Heart left ventricle (tissue), 16 donors: ENCODE results near the gene SF3B4. TPM values are rescaled to one million over a fixed set of nuclear protein-coding genes. Genes with fewer than 3 reads are reported as not detected.

Experiments
- ATAC-seq, 4 donors: fragments of 200-7000 bp; cut with Tn5 transposase; one replicate each; pipeline ENCODE4 v1.9.1; 2020 to 2022; ENCODE audit warnings: moderate library complexity in 4 of 4, mild to moderate bottlenecking in 3 of 4, moderate number of reproducible peaks in 1 of 4
- DNase-seq, 5 donors: peaks; one replicate each; pipeline ENCODE4 v3.0.0-alpha.2; 2020
- H3K27ac ChIP-seq, 12 donors: fragments of 200-600 bp; sonication (generic) in 4 of 12; one replicate each; pipeline versions ENCODE4 v1.5.0 to v1.8.0; 2016 to 2022; ENCODE audit warnings: mild to moderate bottlenecking in 2 of 12
- H3K27me3 ChIP-seq, 9 donors: fragments of 200-600 bp; sonication (generic) in 2 of 9; one replicate each; pipeline versions ENCODE4 v1.5.1 to v1.8.0; 2016 to 2022; ENCODE audit warnings: mild to moderate bottlenecking in 3 of 9
- H3K36me3 ChIP-seq, 9 donors: fragments of 200-600 bp; sonication (generic) in 2 of 9; one replicate each; pipeline versions ENCODE4 v1.5.0 to v1.8.0; 2018 to 2022; ENCODE audit warnings: mild to moderate bottlenecking in 2 of 9
- H3K4me1 ChIP-seq, 12 donors: fragments of 200-600 bp; sonication (generic) in 4 of 12; one replicate each; pipeline versions ENCODE4 v1.5.0 to v1.8.0; 2016 to 2022; ENCODE audit warnings: mild to moderate bottlenecking in 3 of 12
- H3K4me3 ChIP-seq, 12 donors: fragments of 200-600 bp; sonication (generic) in 4 of 12; one replicate each; pipeline versions ENCODE4 v1.5.0 to v1.8.0; 2017 to 2022; ENCODE audit warnings: mild to moderate bottlenecking in 9 of 12, moderate library complexity in 4 of 12
- H3K9me3 ChIP-seq, 12 donors: fragments of 200-600 bp; sonication (generic) in 4 of 12; one replicate each; pipeline versions ENCODE4 v1.5.0 to v1.8.0; 2016 to 2022; ENCODE audit warnings: mild to moderate bottlenecking in 1 of 12
- CTCF ChIP-seq, 12 donors: fragments of 200-600 bp; sonication (generic) in 4 of 12; IDR thresholded peaks; one replicate each; pipeline versions ENCODE4 v1.5.0 to v1.8.0; 2018 to 2022; ENCODE audit warnings: antibody characterized with exemption in 12 of 12, mild to moderate bottlenecking in 5 of 12
- POLR2A ChIP-seq, 2 donors: fragments of 450-650 bp; IDR thresholded peaks; one replicate each; pipeline ENCODE4 v1.6.1; 2017; ENCODE audit warnings: antibody characterized with exemption in 2 of 2, mild to moderate bottlenecking in 2 of 2, moderate library complexity in 2 of 2
- WGBS, 4 donors: extraction: QIAGEN DNeasy Blood & Tissue Kit in 2 of 4; methylation state at CpG; one replicate each; pipeline versions ENCODE4 v1.1.5 to v1.1.7; 2013 to 2018; 5-methylcytosine and 5-hydroxymethylcytosine counted together
- intact Hi-C, 10 donors: fragments of 100-400 bp; cut with DNase I; formaldehyde crosslinking; loops; one replicate each; pipeline versions ENCODE4 v1.11.1 to v1.14.2; 2022
- polyA plus RNA-seq, 2 donors: library from polyadenylated mRNA; stranded (reverse); fragments of 200-250 nt; gene quantifications; one replicate each; pipeline ENCODE4 v1.2.3, GENCODE V29; 2013
- total RNA-seq, 9 donors: library from RNA; depleted of rRNA in 2 of 9; stranded (reverse); fragments of >200 nt in 2 of 9; fragmentation: NEBNext Ultra II Directional in 3 of 9; extraction: Animal tissue kit (Norgen Biotek cat#: 25700) in 3 of 9; gene quantifications; one replicate each; pipeline versions ENCODE4 v1.1.0 to v1.2.4, GENCODE V29; 2016 to 2023
- donor health status: ischemic (EF 13 %, LVEDD 7.1; RV severe dilation, severe dysfunction).
- donor health status: healthy with polysubstance abuse.
- donor health status: DM: no; HTN: yes; CAD: no.
- donor health status: DM: no; HTN: no; CAD: no.
- donor health status: ischemic (EF 25% LVEDD 6.9; RV normal size, moderate dysfunction).
- donor health status: ischemic (EF 25% LVEDD 5.7; RV mildly dilated, moderate dysfunction).
- donor health status: healthy.
- donor health status: DM: yes; HTN: yes; CAD: no.
- donor health status: ischemic (EF 35%, LVEDD 5.7; RV mildly dilated, moderate dysfunction).
- donor health status: nonischemic (EF 11% LVEDD 7.7; RV severe dilation, severe dysfunction).
- donor health status: DM: yes; HTN: yes; CAD: no.
- donor health status: PGD.
- donor health status: ischemic (EF 29% LVEDD 5.4; RV normal size, mild dysfunction).
- donor health status: nonischemic (EF 23%, LVEDD 6.1; RV moderate dilation, normal function).

The SF3B4 gene
- total and polyA plus RNA-seq, 11 donors, result 10.2 to 32.7 (median 23.1) TPM

DNA sequence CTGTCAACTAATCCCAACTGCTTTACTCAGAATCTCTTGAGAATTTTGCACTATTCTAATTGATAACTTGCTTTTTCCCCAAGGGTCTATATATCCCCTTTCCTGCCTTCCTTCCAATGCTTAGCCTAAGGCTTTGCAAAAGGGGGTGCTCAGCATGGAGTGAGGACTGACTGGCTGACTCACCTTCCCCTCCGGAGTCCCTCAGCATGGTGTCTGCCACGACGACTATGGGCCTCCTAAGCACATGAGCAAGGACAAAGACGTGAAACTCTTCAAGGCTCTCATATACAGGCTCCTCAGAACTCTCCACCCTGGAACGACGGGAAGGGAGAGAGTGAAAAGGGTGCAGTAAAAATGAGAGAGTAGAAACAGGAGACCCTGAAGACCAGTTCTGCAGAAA, 22.3 kb upstream of the SF3B4 start:
- H3K36me3 ChIP-seq, result peaks cover 0 to 76% (median 54%) of the 10 kb centered on the region in 9 donors
- no peak for DNase-seq
- H3K27me3 ChIP-seq, result no peaks in the 10 kb centered on the region
- no peaks in the 10 kb centered on the region for H3K9me3 ChIP-seq
- H3K4me3 ChIP-seq, result no peak overlapping the region
- intact Hi-C loops, result no loop called here
- no peak for TF ChIP-seq POLR2A (IDR thresholded peaks at IDR 0.05)
- TF ChIP-seq CTCF (IDR thresholded peaks at IDR 0.05), result no peak
- ATAC-seq, result no peak
- H3K4me1 ChIP-seq, result no peaks in the 10 kb centered on the region
- 77 to 88% (median 82%) methylated on average over 6 of the region's 6 CpGs for WGBS, 4 donors
- H3K27ac ChIP-seq, result no peak overlapping the region

- Histone ChIP-seq H3K9me3 (no peaks in the 10 kb centered on the region), H3K4me1 (peaks cover 0 to 13% (median 5%) of the 10 kb centered on the region in 12 donors), H3K27me3 (no peaks in the 10 kb centered on the region), H3K36me3 (peaks cover 0 to 69% (median 60%) of the 10 kb centered on the region in 9 donors), H3K4me3 (no peak overlapping the region), H3K27ac (no peak overlapping the region)
- 87 to 93% (median 91%) methylated on average over 4 of the region's 4 CpGs for WGBS, 4 donors
- TF ChIP-seq POLR2A (IDR thresholded peaks at IDR 0.05) (no peak), CTCF (IDR thresholded peaks at IDR 0.05) (no peak)
- ATAC-seq (no peak), DNase-seq (no peak)
- intact Hi-C loops, result no loop called here
Observed at GRCh38 chr1:149945206-149945605, 17.6 kb upstream of the SF3B4 start.

GRCh38 chr1:149942885-149943284, 15.3 kb upstream of the SF3B4 start:
- peak overlapping the region in 7 of 12 donors; percentile 6 to 44 (median 20) for H3K27ac ChIP-seq
- H3K4me3 ChIP-seq, result no peak overlapping the region
- intact Hi-C loops, result no loop called here
- DNase-seq, result no peak
- peaks cover 0 to 32% (median 22%) of the 10 kb centered on the region in 12 donors for H3K4me1 ChIP-seq
- no peak for ATAC-seq
- peaks cover 0 to 45% (median 38%) of the 10 kb centered on the region in 9 donors for H3K36me3 ChIP-seq
- H3K9me3 ChIP-seq, result no peaks in the 10 kb centered on the region
- no peaks in the 10 kb centered on the region for H3K27me3 ChIP-seq
- 33 to 43% (median 39%) methylated on average over 3 of the region's 3 CpGs for WGBS, 4 donors
- TF ChIP-seq CTCF (IDR thresholded peaks at IDR 0.05) (no peak), POLR2A (IDR thresholded peaks at IDR 0.05) (no peak)

- H3K4me1 ChIP-seq, result peaks cover 0 to 39% (median 28%) of the 10 kb centered on the region in 12 donors
- H3K4me3 ChIP-seq, result no peak overlapping the region
- intact Hi-C loops, result no loop called here
- DNase-seq (peak in 2 of 5 donors; percentile 40 to 44), ATAC-seq (peak in 3 of 4 donors; percentile 25 to 51 (median 43))
- no peaks in the 10 kb centered on the region for H3K27me3 ChIP-seq
- WGBS, 4 donors, result 19 to 35% (median 24%) methylated on average over 5 of the region's 5 CpGs
- TF ChIP-seq CTCF (IDR thresholded peaks at IDR 0.05) (peak in 9 of 12 donors; percentile 21 to 61 (median 51)), POLR2A (IDR thresholded peaks at IDR 0.05) (no peak)
- no peaks in the 10 kb centered on the region for H3K9me3 ChIP-seq
- H3K27ac ChIP-seq, result peak overlapping the region in 8 of 12 donors; percentile 6 to 44 (median 27)
- peaks cover 0 to 39% (median 36%) of the 10 kb centered on the region in 9 donors for H3K36me3 ChIP-seq
Observed at GRCh38 chr1:149942207-149942606, 14.6 kb upstream of the SF3B4 start.
